ENCODE data around the gene SH3GL3.

SH3GL3 gene

GRCh38 chr15:83582381-83582780 lies 135.2 kb downstream of the SH3GL3 start:
- H2AFZ ChIP-seq (ENCODE audit: low read length) = no peak overlapping the region
- H3K36me3 ChIP-seq (ENCODE audit: insufficient read depth, low read length) = no peaks in the 10 kb centered on the region
- H4K20me1 ChIP-seq (ENCODE audit: insufficient read depth, low read length) = no peaks in the 10 kb centered on the region
- H3K79me2 ChIP-seq (ENCODE audit: insufficient read depth, low read length) = no peaks in the 10 kb centered on the region
- no peak overlapping the region for H3K4me3 ChIP-seq (ENCODE audit: low read depth, low read length, poor library complexity, severe bottlenecking)
- H3K4me2 ChIP-seq (ENCODE audit: low read length) = no peak overlapping the region
- H3K9me2 ChIP-seq (ENCODE audit: low read depth, low read length) = no peaks in the 10 kb centered on the region
- no peak for TF ChIP-seq CTCF (IDR thresholded peaks at IDR 0.05; ENCODE audit: low read length)
- no peaks in the 10 kb centered on the region for H3K4me1 ChIP-seq (ENCODE audit: insufficient read depth, low read length, severe bottlenecking)
- H3K9me3 ChIP-seq (ENCODE audit: low read length) = no peaks in the 10 kb centered on the region
- H3K27me3 ChIP-seq (ENCODE audit: insufficient read depth, low read length) = no peaks in the 10 kb centered on the region
- no peaks in the 10 kb centered on the region for H3F3A ChIP-seq (ENCODE audit: insufficient read depth, low read length)
- no peak overlapping the region for H3K27ac ChIP-seq (ENCODE audit: low read depth, low read length, poor library complexity, severe bottlenecking)
- H3K9ac ChIP-seq (ENCODE audit: low read length) = no peak overlapping the region

GRCh38 chr15:83585601-83586335 lies 138.6 kb downstream of the SH3GL3 start:
- H3K27ac ChIP-seq (ENCODE audit: low read depth, low read length, poor library complexity, severe bottlenecking) = no peak overlapping the region
- no peaks in the 10 kb centered on the region for H3K27me3 ChIP-seq (ENCODE audit: insufficient read depth, low read length)
- H3K4me3 ChIP-seq (ENCODE audit: low read depth, low read length, poor library complexity, severe bottlenecking) = no peak overlapping the region
- H4K20me1 ChIP-seq (ENCODE audit: insufficient read depth, low read length) = no peaks in the 10 kb centered on the region
- no peaks in the 10 kb centered on the region for H3K9me2 ChIP-seq (ENCODE audit: low read depth, low read length)
- H3K79me2 ChIP-seq (ENCODE audit: insufficient read depth, low read length) = no peaks in the 10 kb centered on the region
- H3K4me2 ChIP-seq (ENCODE audit: low read length) = no peak overlapping the region
- no peaks in the 10 kb centered on the region for H3K4me1 ChIP-seq (ENCODE audit: insufficient read depth, low read length, severe bottlenecking)
- no peaks in the 10 kb centered on the region for H3K9me3 ChIP-seq (ENCODE audit: low read length)
- H3K36me3 ChIP-seq (ENCODE audit: insufficient read depth, low read length) = no peaks in the 10 kb centered on the region
- H3K9ac ChIP-seq (ENCODE audit: low read length) = no peak overlapping the region
- no peak overlapping the region for H2AFZ ChIP-seq (ENCODE audit: low read length)
- TF ChIP-seq CTCF (IDR thresholded peaks at IDR 0.05; ENCODE audit: low read length) = no peak
- TF ChIP-seq EZH2 (IDR thresholded peaks at IDR 0.05; ENCODE audit: borderline replicate concordance, low read length) = no peak
- H3F3A ChIP-seq (ENCODE audit: insufficient read depth, low read length) = no peaks in the 10 kb centered on the region

- H3K36me3 ChIP-seq (ENCODE audit: insufficient read depth, low read length) = no peaks in the 10 kb centered on the region
- no peaks in the 10 kb centered on the region for H3F3A ChIP-seq (ENCODE audit: insufficient read depth, low read length)
- no peak overlapping the region for H3K4me2 ChIP-seq (ENCODE audit: low read length)
- H3K27me3 ChIP-seq (ENCODE audit: insufficient read depth, low read length) = no peaks in the 10 kb centered on the region
- no peaks in the 10 kb centered on the region for H4K20me1 ChIP-seq (ENCODE audit: insufficient read depth, low read length)
- no peak overlapping the region for H3K27ac ChIP-seq (ENCODE audit: low read depth, low read length, poor library complexity, severe bottlenecking)
- H3K4me1 ChIP-seq (ENCODE audit: insufficient read depth, low read length, severe bottlenecking) = no peaks in the 10 kb centered on the region
- no peak overlapping the region for H3K4me3 ChIP-seq (ENCODE audit: low read depth, low read length, poor library complexity, severe bottlenecking)
- H3K9me3 ChIP-seq (ENCODE audit: low read length) = no peaks in the 10 kb centered on the region
- H3K79me2 ChIP-seq (ENCODE audit: insufficient read depth, low read length) = no peaks in the 10 kb centered on the region
- no peak overlapping the region for H2AFZ ChIP-seq (ENCODE audit: low read length)
- H3K9me2 ChIP-seq (ENCODE audit: low read depth, low read length) = no peaks in the 10 kb centered on the region
- no peak overlapping the region for H3K9ac ChIP-seq (ENCODE audit: low read length)
- TF ChIP-seq CTCF (IDR thresholded peaks at IDR 0.05; ENCODE audit: low read length) (no peak), EZH2 (IDR thresholded peaks at IDR 0.05; ENCODE audit: borderline replicate concordance, low read length) (no peak)
These were observed 139.9 kb downstream of the SH3GL3 start for GRCh38 chr15:83587091-83587490.
